GM12874 (cell line): ENCODE measurements around the gene OLFM3.

Source experiments
- CTCF ChIP-seq: IDR thresholded peaks from 2 replicates; pipeline ENCODE4 v1.5.1; 2011; ENCODE audit warnings: low read depth, mild to moderate bottlenecking, control low read depth, low read length, moderate library complexity; ENCODE audit not compliant: insufficient read depth

The OLFM3 gene

GRCh38 chr1:101920577-101920976 is 76.1 kb downstream of the OLFM3 start:
- no peak for TF ChIP-seq CTCF

GRCh38 chr1:101918277-101918676 is 78.4 kb downstream of the OLFM3 start:
- no peak for TF ChIP-seq CTCF

- TF ChIP-seq CTCF: no peak
Observed at GRCh38 chr1:101915597-101915996, 81.1 kb downstream of the OLFM3 start.

- TF ChIP-seq CTCF: no peak
Observed at GRCh38 chr1:101914473-101915242, 82.1 kb downstream of the OLFM3 start.

- TF ChIP-seq CTCF: no peak
Observed at GRCh38 chr1:101911894-101912293, 84.8 kb downstream of the OLFM3 start.

- no peak for TF ChIP-seq CTCF
Observed at GRCh38 chr1:101908980-101909379, 87.7 kb downstream of the OLFM3 start.

GRCh38 chr1:101907264-101907663 is 89.5 kb downstream of the OLFM3 start:
- no peak for TF ChIP-seq CTCF
